Neutrophil (primary cell): Measurements from ENCODE around the gene ANKRD11.

Experiments used
- H3K27ac ChIP-seq: fragments of 200-600 bp; sonication (generic); 2 replicates; pipeline ENCODE4 v1.5.1; 2016; ENCODE audit warnings: mild to moderate bottlenecking, moderate library complexity
- H3K27me3 ChIP-seq: fragments of 200-600 bp; sonication (generic); 2 replicates; pipeline ENCODE4 v1.6.0; 2016; ENCODE audit warnings: mild to moderate bottlenecking
- H3K36me3 ChIP-seq: fragments of 200-600 bp; sonication (generic); 2 replicates; pipeline ENCODE4 v1.5.1; 2017
- H3K4me1 ChIP-seq, 2 experiments: fragments of 200-600 bp in 1 of 2; sonication (generic) in 1 of 2; 1 replicate in 1 of 2; 2 replicates in 1 of 2; pipeline versions ENCODE4 v1.5.1 to v1.6.1; 2013 to 2016; ENCODE audit warnings: low read depth in 1 of 2, low read length in 1 of 2, mild to moderate bottlenecking in 1 of 2, moderate library complexity in 1 of 2; ENCODE audit not compliant: control insufficient read depth in 1 of 2, insufficient read depth in 1 of 2
- H3K4me3 ChIP-seq, 2 experiments: fragments of 200-600 bp in 1 of 2; sonication (generic) in 1 of 2; 1 replicate in 1 of 2; 2 replicates in 1 of 2; pipeline ENCODE4 v1.5.1; 2013 to 2016; ENCODE audit warnings: low read depth in 1 of 2, low read length in 1 of 2, mild to moderate bottlenecking in 1 of 2, moderate library complexity in 1 of 2
- H3K9me3 ChIP-seq: fragments of 200-600 bp; sonication (generic); 2 replicates; pipeline ENCODE4 v1.5.1; 2016
- TF ChIP-seq, protein P1 (sequence below): fragments of 200-600 bp; sonication (generic); IDR thresholded peaks from 2 replicates; pipeline ENCODE4 v1.5.1; 2016; ENCODE audit warnings: antibody characterized with exemption

ANKRD11 gene

DNA sequence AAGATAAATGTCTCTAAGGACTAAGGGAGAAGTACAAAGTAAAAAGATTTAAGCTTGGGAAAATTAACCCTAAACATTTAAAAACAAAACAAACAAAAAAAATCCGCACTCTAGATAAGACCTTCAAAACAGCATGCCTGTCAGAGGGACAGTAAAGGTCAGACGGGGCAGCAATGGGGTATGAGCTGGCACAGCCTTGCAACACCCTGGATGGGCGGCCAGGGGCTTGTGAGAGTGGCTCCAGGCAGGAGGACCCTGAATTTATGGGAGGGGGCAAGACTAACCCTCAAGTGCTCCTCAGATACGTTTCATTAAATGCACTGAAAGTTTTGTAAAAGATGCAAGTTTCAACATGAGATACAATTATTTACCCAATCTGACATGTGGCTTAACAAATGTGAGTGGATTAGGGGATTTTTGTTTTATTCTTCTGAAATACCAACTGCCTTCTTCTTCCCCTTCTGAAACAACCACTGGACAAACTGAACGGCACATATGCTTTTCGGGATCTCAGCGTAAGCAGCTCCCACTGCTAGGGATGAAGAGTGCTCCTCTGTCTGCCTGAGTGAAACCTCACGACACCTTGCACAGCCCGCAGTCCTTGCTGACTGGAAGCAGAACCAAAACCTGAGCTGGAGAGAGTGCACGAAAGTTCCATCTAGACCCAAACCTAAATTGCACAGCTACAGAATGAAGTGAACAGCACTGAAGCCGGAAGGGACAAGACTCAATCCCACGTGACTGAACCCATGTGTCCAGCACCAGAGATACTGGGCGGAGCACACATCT lies 128.4 kb downstream of the ANKRD11 start:
- Histone ChIP-seq H3K27me3 (no peaks in the 10 kb centered on the region), H3K9me3 (no peaks in the 10 kb centered on the region), H3K4me3 (peak overlapping the region; percentile 13 to 31), H3K36me3 (no peaks in the 10 kb centered on the region), H3K27ac (peak overlapping the region; percentile 86), H3K4me1 (peaks cover 88 to 92% of the 10 kb centered on the region in 2 experiments)
- TF ChIP-seq, protein P1, sequence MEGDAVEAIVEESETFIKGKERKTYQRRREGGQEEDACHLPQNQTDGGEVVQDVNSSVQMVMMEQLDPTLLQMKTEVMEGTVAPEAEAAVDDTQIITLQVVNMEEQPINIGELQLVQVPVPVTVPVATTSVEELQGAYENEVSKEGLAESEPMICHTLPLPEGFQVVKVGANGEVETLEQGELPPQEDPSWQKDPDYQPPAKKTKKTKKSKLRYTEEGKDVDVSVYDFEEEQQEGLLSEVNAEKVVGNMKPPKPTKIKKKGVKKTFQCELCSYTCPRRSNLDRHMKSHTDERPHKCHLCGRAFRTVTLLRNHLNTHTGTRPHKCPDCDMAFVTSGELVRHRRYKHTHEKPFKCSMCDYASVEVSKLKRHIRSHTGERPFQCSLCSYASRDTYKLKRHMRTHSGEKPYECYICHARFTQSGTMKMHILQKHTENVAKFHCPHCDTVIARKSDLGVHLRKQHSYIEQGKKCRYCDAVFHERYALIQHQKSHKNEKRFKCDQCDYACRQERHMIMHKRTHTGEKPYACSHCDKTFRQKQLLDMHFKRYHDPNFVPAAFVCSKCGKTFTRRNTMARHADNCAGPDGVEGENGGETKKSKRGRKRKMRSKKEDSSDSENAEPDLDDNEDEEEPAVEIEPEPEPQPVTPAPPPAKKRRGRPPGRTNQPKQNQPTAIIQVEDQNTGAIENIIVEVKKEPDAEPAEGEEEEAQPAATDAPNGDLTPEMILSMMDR: no peak

DNA sequence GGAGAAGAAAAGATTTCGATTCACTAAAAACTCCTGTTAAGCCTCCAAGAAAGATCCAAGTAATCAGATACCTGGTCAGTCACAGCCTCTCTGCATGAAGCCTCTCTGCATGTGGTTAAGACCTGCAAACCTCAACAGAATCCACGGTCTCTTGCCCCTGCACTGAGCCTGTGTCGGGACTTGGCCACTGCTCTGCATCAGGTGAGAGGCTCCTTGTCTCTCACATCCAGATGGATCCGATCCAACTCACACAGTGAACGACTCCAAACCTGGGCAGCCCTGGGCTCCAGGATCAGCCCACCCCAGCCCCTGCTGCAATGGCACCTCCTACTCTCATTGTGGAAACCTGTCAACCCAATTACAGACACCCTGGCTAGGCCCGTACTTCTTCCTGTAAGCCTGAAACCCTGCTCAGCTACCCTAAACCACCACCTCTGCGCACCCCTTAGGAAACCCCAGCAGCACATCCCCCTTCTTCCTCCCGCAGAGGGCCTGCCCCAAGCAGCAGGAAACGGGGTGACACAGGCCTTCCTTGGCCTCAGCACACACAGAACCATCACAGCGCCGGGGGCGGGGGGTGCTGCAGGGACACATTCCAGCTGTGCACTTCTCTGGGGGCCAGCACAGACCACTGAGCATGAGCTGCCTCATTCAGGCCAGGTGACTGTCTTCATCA lies 129.5 kb downstream of the ANKRD11 start:
- no peaks in the 10 kb centered on the region for H3K27me3 ChIP-seq
- TF ChIP-seq, protein P1: no peak
- no peaks in the 10 kb centered on the region for H3K36me3 ChIP-seq
- no peaks in the 10 kb centered on the region for H3K9me3 ChIP-seq
- H3K4me3 ChIP-seq: peak overlapping the region; percentile 6 to 31
- H3K27ac ChIP-seq: peak overlapping the region; percentile 86
- peaks cover 97 to 98% of the 10 kb centered on the region in 2 experiments for H3K4me1 ChIP-seq

DNA sequence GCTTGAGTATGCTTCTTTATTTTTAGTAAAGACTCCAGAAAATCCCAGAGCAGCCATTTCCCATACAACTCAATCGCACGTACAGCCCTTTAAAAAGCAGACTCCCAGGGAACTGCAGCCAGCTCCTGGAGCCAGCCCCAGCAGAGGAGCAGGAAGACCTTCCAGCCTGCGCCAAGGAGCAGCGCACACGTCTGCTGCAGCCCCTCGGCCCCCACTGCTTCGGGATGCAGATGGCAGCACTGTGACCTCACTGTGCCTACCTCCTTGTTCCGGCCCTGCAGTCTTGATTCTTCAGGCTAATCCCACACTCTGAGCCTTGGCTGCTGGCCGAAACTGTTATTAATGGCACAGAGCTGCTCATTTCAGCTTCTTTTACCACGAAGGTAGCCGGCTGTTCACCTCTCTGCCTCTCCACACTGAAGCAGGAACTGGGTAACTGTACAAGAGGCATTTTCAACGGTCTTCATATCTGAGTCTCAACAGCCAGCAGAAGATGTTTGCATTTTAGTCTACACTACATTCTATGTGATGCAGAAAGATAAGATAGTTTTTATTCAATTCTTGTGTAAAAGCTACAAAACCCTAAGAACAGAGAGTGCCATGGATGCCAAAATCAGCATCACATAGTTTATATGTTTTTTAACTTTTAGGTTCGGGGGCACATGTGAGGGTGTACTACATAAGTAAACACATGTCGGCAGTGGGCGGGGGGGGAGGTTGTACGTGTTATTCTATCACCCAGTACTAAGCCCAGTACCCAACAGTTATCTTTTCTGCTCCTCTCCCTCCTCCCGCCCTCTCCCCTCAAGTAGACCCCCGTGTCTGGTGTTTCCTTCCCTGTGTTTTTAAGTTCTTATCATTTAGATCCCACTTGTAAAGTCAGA lies 130.9 kb downstream of the ANKRD11 start:
- Histone ChIP-seq H3K4me1 (peaks cover 97 to 98% of the 10 kb centered on the region in 2 experiments), H3K36me3 (no peaks in the 10 kb centered on the region), H3K27ac (peak overlapping the region; percentile 86), H3K4me3 (no peak overlapping the region), H3K9me3 (no peaks in the 10 kb centered on the region), H3K27me3 (no peaks in the 10 kb centered on the region)
- TF ChIP-seq, protein P1: no peak

DNA sequence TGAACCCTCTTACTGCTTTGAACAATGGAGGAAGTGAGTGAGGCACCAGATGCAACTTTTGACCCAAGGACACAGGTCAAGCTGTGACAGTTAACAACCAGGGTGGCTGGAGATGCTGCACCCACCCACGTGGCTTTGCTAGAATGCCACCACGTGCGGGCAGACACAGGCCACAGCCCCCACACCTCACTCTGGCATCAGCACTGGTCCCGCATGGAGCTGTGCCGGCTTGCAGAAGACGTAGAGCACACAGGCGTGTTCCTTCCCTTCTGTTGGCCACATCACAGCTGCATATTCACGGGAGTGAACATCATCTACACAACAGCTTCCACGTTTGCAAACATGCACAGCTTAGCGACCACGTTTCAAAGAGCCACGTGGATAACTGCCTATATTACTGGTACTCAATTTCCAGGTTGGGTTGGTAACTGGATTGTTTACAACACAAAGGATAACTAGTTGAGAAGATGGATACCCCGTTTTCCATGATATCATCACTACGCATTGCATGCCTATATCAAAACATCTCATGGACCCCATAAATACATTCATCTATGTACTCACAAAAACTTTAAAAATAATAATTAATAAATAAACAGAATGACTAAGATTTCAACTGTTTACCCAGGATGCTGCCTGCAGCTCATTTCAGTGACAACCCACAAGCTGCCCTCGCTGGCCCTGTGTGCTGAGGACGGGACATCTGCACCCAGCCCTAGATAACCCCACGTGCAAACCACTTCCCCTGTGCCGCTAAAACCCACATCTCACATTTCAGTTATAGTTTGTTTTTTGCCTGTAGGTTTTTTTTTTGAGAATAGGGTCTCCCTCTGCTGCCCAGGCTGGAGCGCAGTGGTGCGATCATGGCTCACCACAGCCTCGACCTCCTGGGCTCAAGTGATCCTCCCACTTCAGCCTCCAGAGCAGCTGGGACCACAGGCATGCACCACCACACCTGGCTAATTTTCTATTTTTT lies 132.0 kb downstream of the ANKRD11 start:
- H3K4me3 ChIP-seq: peak overlapping the region; percentile 34 to 40
- H3K4me1 ChIP-seq: peaks cover 97 to 98% of the 10 kb centered on the region in 2 experiments
- H3K9me3 ChIP-seq: no peaks in the 10 kb centered on the region
- TF ChIP-seq, protein P1: no peak
- peak overlapping the region; percentile 86 for H3K27ac ChIP-seq
- H3K36me3 ChIP-seq: no peaks in the 10 kb centered on the region
- no peaks in the 10 kb centered on the region for H3K27me3 ChIP-seq
